EH (cell line): ENCODE data around the gene BRPF3.
"Not testable (repeated sequence)": the region's sequence is repeated elsewhere in the genome, so short reads cannot be mapped to it uniquely, and the experiment has no call there.

Experiments
- DNase-seq: peaks from one replicate; pipeline ENCODE4 v3.0.0-alpha.2; 2015; ENCODE audit warnings: low read depth

Gene BRPF3

GRCh38 chr6:36200998-36201596 lies 4.6 kb downstream of the BRPF3 start:
- DNase-seq: no peak

- no peak for DNase-seq
Observed at GRCh38 chr6:36201612-36202011, 5.1 kb downstream of the BRPF3 start.

- no peak for DNase-seq
Observed at GRCh38 chr6:36202101-36202500, 5.6 kb downstream of the BRPF3 start.

- no peak for DNase-seq
Observed at GRCh38 chr6:36204068-36204753, 7.7 kb downstream of the BRPF3 start.

GRCh38 chr6:36207155-36207554 lies 10.6 kb downstream of the BRPF3 start:
- no peak for DNase-seq

GRCh38 chr6:36209606-36210005 lies 13.1 kb downstream of the BRPF3 start:
- DNase-seq: no peak

- no peak for DNase-seq
Observed at GRCh38 chr6:36210182-36210581, 13.6 kb downstream of the BRPF3 start.

GRCh38 chr6:36210886-36211595 lies 14.5 kb downstream of the BRPF3 start:
- DNase-seq: no peak

- peak; percentile 67 for DNase-seq
Observed at GRCh38 chr6:36216559-36216958, 20.0 kb downstream of the BRPF3 start.

GRCh38 chr6:36217188-36217587 lies 20.6 kb downstream of the BRPF3 start:
- DNase-seq: no peak

- DNase-seq: no peak
Observed at GRCh38 chr6:36217946-36218345, 21.4 kb downstream of the BRPF3 start.

GRCh38 chr6:36218516-36218915 lies 22.0 kb downstream of the BRPF3 start:
- not testable (repeated sequence) for DNase-seq

- no peak for DNase-seq
Observed at GRCh38 chr6:36219081-36219480, 22.5 kb downstream of the BRPF3 start.

GRCh38 chr6:36220226-36220625 lies 23.7 kb downstream of the BRPF3 start:
- DNase-seq: no peak

GRCh38 chr6:36221674-36222073 lies 25.1 kb downstream of the BRPF3 start:
- DNase-seq: no peak

GRCh38 chr6:36222924-36223323 lies 26.4 kb downstream of the BRPF3 start:
- DNase-seq: no peak

- DNase-seq: peak; percentile 11
Observed at GRCh38 chr6:36223706-36224105, 27.2 kb downstream of the BRPF3 start.

GRCh38 chr6:36224918-36225461 lies 28.4 kb downstream of the BRPF3 start:
- peak; percentile 16 for DNase-seq

GRCh38 chr6:36226438-36227047 lies 30.0 kb downstream of the BRPF3 start:
- DNase-seq: no peak

GRCh38 chr6:36227379-36228228 lies 31.1 kb downstream of the BRPF3 start:
- DNase-seq: no peak

- no peak for DNase-seq
Observed at GRCh38 chr6:36229223-36229622, 32.7 kb downstream of the BRPF3 start.

- DNase-seq: no peak
Observed at GRCh38 chr6:36230371-36230770, 33.8 kb downstream of the BRPF3 start.
